ENCODE data around the gene CHADL. TPM values are rescaled to one million over a fixed set of nuclear protein-coding genes. Genes with fewer than 3 reads are reported as not detected.
"Not testable (repeated sequence)": the region's sequence is repeated elsewhere in the genome, so short reads cannot be mapped to it uniquely, and the experiment has no call there.

CHADL gene
- total and polyA plus RNA-seq, 2 experiments from 2014 or later = 1.8 to 3.3 TPM

GRCh38 chr22:41180926-41181325 lies 59.8 kb downstream of the CHADL start:
- H3K27ac ChIP-seq = peak overlapping the region; percentile 44
- DNase-seq (ENCODE audit: low read depth in 1 of 2, low spot score in 1 of 2) = no peak

DNA sequence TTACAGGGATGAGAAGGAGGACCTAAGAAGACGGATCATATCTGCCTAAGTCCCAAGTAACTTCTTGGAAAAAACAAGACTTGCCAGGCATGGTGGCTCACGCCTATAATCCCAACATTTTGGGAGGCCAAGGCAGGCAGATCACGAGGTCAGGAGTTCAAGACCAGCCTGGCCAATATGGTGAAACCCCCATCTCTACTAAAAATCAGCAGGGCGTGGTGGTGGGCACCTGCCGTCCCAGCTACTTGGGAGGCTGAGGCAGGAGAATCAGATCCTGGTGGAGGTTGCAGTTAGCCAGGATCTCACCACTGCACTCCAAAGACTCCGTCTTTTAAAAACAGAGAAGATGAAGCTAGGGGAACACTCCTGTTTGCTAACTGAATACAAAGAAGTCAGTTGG lies 60.4 kb downstream of the CHADL start:
- not testable (repeated sequence) for H3K9me3 ChIP-seq (ENCODE audit: low read depth); DNase-seq (ENCODE audit: low read depth in 1 of 2, low spot score in 1 of 2); H3K4me3 ChIP-seq; H3K27me3 ChIP-seq; H3K4me1 ChIP-seq (ENCODE audit: low read depth)
- peak overlapping the region; percentile 44 for H3K27ac ChIP-seq
- H3K36me3 ChIP-seq = peaks cover 36% of the 10 kb centered on the region

More at GRCh38 chr22:41180926-41181325, 59.8 kb downstream of the CHADL start:
- Histone ChIP-seq H3K27me3 (no peaks in the 10 kb centered on the region), H3K4me1 (ENCODE audit: low read depth) (no peaks in the 10 kb centered on the region), H3K36me3 (peaks cover 33% of the 10 kb centered on the region), H3K9me3 (ENCODE audit: low read depth) (no peaks in the 10 kb centered on the region), H3K4me3 (no peak overlapping the region)
- TF ChIP-seq, protein P1, sequence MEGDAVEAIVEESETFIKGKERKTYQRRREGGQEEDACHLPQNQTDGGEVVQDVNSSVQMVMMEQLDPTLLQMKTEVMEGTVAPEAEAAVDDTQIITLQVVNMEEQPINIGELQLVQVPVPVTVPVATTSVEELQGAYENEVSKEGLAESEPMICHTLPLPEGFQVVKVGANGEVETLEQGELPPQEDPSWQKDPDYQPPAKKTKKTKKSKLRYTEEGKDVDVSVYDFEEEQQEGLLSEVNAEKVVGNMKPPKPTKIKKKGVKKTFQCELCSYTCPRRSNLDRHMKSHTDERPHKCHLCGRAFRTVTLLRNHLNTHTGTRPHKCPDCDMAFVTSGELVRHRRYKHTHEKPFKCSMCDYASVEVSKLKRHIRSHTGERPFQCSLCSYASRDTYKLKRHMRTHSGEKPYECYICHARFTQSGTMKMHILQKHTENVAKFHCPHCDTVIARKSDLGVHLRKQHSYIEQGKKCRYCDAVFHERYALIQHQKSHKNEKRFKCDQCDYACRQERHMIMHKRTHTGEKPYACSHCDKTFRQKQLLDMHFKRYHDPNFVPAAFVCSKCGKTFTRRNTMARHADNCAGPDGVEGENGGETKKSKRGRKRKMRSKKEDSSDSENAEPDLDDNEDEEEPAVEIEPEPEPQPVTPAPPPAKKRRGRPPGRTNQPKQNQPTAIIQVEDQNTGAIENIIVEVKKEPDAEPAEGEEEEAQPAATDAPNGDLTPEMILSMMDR (IDR thresholded peaks at IDR 0.05; ENCODE audit: low read depth, low read length) = no peak

Other genes with a start within 250 kb of the CHADL start
- 47.0 and 60.1 TPM in 2 replicates for gene EP300, start 148.3 kb downstream of the CHADL start, total RNA-seq
- 28.5 and 36.6 TPM in 2 replicates for gene EP300, start 148.3 kb downstream of the CHADL start, polyA plus RNA-seq
- 24.9 and 27.0 TPM in 2 replicates for gene L3MBTL2, start 35.6 kb downstream of the CHADL start, total RNA-seq
- 21.4 and 25.5 TPM in 2 replicates for gene L3MBTL2, start 35.6 kb downstream of the CHADL start, polyA plus RNA-seq
- gene RANGAP1, start 45.3 kb upstream of the CHADL start, total RNA-seq = 68.7 and 125 TPM in 2 replicates
- 43.3 and 78.4 TPM in 2 replicates for gene RANGAP1, start 45.3 kb upstream of the CHADL start, polyA plus RNA-seq
- 57.6 and 65.9 TPM in 2 replicates for gene ZC3H7B, start 60.6 kb upstream of the CHADL start, total RNA-seq
- gene ZC3H7B, start 60.6 kb upstream of the CHADL start, polyA plus RNA-seq = 7.2 and 7.4 TPM in 2 replicates
- 8.5 and 21.1 TPM in 2 replicates for gene TEF, start 141.0 kb upstream of the CHADL start, total RNA-seq
- gene TEF, start 141.0 kb upstream of the CHADL start, polyA plus RNA-seq = 4.0 and 20.4 TPM in 2 replicates
- 32.0 and 42.4 TPM in 2 replicates for gene TOB2, start 205.9 kb upstream of the CHADL start, total RNA-seq
- gene TOB2, start 205.9 kb upstream of the CHADL start, polyA plus RNA-seq = 35.5 and 52.9 TPM in 2 replicates
- gene PHF5A, start 227.8 kb upstream of the CHADL start, total RNA-seq = 32.2 and 42.2 TPM in 2 replicates
- gene PHF5A, start 227.8 kb upstream of the CHADL start, polyA plus RNA-seq = 25.9 and 26.9 TPM in 2 replicates
- gene ACO2, start 228.2 kb upstream of the CHADL start, total RNA-seq = 183 and 223 TPM in 2 replicates
- 247 and 328 TPM in 2 replicates for gene ACO2, start 228.2 kb upstream of the CHADL start, polyA plus RNA-seq

Data from cardiac muscle cell (in vitro differentiated cells and primary cell).